ENCODE data around the gene CTNNA2.

Gene CTNNA2

DNA sequence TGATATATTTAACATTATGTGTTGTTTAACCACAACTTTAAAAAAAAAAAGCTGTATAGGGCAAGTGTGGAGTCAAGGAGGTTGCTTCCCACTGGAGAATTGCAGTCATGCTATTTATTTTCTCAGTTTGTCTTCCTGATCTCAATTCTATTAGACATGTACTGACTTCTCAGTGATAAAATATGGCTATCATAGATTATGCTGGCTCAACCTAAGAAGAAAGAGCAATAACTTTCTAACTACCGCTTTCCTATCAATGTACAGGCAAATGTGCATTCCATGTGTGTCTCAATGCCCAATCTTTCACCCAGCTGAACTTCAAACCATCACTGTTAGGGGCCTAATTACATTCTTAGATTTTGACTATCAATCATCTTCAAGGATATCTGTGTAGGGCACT is 201.4 kb downstream of the CTNNA2 start:
- DNase-seq: no peak

DNA sequence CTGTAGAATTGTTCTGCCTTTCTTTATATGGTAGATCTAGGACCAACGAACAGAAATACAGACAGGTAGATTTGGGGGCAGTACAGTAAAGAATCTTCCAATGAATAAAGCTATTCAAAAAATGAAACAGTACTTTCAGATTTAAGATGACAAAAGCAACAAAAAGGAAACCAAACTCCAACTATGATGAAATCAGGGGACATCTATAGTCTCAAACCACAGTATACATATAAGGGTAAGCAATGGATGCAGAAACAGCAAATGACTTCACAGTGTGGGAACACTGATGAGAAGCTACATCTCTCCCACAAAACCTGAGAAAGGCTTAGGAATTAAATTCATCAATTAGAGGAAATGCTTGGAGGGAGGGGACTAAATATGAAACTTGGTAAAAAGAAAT is 202.5 kb downstream of the CTNNA2 start:
- DNase-seq: no peak

DNA sequence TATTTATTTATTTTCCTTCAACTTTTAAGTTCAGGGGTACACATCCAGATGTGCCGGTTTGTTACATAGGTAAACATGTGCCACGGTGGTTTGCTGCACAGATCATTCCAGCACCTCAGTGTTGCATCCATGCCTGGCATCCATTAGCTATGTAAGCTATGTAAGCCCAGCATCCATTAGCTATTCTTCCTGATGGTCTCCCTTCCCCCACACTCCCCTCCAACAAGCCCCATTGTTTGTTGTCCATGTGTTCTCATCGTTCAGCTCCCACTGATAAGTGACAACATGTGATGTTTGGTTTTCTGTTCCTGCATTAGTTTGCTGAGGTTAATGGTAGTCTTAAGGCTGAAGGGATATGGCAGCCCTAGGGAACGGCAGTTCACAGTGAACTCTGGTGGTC is 203.4 kb downstream of the CTNNA2 start:
- no peak for DNase-seq

DNA sequence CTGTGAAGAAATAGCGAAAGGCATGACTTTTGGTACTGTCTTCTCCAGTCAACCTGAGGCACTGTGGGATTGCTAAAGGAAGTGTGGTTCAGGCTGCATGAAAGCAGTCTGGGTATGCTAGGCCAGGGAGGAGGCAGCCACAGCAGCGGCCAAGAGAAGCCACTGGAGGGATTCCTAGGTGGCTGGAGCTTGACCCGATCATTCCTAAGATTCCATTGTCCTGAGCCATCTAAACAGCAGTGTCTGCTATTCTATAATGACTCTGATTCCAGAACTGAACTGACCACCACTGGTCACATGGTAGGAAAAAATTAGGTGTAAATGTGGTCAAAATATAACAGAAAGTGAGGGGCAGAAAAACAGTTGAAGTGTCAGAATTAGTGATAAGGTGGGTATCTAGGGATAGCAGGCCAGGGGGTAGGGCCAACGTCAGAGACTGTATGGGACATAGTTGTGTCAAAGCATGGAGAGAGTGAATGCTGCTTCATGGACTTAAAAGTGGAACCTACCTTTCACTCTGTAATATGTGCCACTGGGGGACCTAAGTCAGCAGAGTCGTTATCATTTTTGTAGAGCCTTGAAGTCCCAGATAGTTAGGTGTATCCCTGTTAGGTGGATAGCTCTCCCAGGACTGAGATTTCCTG is 204.6 kb downstream of the CTNNA2 start:
- DNase-seq: no peak

DNA sequence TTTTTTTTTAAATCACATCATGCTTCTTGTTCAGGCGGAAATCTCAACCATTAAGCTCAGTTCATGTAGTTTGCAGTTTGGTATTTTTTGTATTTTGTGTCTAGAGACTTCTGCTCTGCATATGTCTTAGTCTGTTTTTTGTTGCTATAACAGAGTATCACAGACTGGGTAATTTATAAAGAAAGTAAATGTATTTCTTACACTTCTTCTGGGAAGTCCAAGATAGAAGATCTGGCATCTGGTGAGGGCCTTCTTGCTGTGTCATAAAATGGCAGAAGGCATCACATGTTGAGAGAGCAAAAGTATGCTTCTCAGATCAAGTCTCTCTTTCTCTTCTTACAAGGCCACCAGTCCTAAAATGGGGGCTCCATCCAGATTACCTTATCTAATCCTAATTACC is 208.2 kb downstream of the CTNNA2 start:
- DNase-seq: no peak

- DNase-seq: no peak
These were observed 209.1 kb downstream of the CTNNA2 start for GRCh38 chr2:79721966-79722365.

DNA sequence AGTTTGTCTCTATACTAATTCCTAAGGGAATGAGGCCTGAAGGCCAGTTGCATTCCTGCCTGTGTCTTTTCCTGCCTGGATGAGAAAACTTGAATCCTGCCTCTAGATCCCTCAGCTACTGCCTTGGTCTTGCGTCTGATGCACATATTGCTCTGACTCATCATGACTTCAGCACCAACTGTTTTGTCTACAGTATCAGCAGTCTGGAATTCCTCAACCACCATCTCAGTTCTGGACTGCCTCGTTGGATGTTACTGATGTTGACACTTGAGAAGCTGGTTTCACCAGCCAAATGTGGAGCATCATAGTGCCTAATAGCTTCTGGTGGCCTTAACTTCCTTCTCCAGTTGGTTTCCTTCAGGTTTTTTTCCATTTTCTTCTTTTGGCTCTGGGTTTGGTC is 211.0 kb downstream of the CTNNA2 start:
- no peak for DNase-seq

DNA sequence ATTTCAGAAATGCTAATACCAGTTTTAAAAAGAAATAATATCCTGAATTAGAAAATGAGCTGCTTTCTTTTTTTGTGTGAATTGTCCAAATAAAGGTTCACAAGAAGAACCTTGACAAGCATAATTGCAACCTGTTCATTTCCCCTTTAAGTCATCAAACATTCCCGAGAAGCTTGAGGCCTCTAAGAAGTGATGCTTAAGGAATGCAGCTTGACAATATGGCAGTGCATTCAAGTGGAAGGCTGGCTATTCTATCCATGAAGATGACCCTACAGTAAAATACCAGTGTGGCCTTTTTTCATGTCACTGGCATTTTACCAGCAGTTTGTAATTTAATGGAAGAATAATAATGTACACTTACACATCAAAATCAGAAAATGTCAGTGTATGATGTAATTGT is 216.7 kb downstream of the CTNNA2 start:
- no peak for DNase-seq

DNA sequence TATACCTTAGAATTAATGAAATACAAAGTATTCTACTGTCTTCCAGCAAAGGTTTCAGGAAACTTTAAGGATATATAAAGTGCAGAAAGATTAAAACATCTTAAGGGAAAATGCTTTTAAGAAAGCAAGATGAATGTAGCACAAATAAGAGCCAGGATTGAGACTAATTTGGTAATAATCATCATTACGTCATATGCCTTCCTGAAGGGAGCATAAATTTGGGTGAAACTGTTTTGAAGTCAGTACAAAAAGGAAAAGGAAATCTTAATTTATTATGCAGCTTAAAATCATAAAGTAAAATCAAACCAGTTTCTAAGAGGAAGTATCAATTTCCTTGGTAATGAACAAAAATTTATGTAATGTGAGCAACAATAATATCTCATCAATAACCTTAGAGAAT is 221.7 kb downstream of the CTNNA2 start:
- DNase-seq: no peak

- DNase-seq: no peak
These were observed 228.1 kb downstream of the CTNNA2 start for GRCh38 chr2:79740879-79741443.

- DNase-seq: no peak
These were observed 237.5 kb downstream of the CTNNA2 start for GRCh38 chr2:79750321-79750720.

DNA sequence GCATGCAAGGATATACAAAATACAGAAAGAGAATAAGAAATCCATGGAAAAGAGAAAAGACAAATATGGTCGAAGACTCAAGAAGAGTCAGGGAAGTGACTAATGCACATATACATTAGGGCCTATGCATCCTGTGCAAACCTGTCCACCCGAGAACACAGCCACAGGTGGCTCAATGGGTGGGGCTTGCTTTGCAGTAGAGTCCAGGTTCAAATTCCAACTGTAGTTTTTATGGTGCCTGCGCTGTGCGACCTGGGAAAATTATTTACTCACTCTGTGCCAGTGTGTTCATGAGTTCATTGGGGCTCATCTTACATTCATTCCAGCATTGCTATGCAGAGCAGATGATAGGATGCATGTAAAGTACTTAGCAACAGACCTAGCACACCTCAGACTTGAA is 244.7 kb downstream of the CTNNA2 start:
- no peak for DNase-seq

- no peak for DNase-seq
These were observed 245.2 kb downstream of the CTNNA2 start for GRCh38 chr2:79758042-79758441.

GRCh38 chr2:79758749-79759282 is 246.0 kb downstream of the CTNNA2 start:
- no peak for DNase-seq

GRCh38 chr2:79770926-79771325 is 258.1 kb downstream of the CTNNA2 start:
- no peak for DNase-seq

DNA sequence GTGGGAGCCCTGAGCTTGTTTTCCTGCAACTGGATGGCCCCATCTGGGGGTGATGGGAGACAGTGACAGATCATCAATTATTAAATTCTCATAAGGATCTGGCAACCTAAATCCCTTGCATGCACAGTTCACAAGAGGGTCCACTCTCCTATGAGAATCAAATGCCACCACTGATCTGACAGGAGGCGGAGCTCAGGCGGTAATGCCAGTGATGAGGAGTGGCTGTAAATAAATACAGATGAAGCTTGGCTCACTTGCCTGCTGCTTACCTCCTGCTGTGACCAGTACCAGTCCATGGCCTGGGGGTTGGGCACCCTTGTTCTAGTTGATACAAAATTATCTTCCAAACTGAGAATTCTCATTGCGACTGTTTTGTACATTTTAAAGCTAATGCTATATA is 258.6 kb downstream of the CTNNA2 start:
- DNase-seq: no peak

- no peak for DNase-seq
These were observed 261.2 kb downstream of the CTNNA2 start for GRCh38 chr2:79774016-79774415.

- DNase-seq: no peak
These were observed 263.6 kb downstream of the CTNNA2 start for GRCh38 chr2:79776461-79776860.

- DNase-seq: no peak
These were observed 267.9 kb downstream of the CTNNA2 start for GRCh38 chr2:79780781-79781180.

DNA sequence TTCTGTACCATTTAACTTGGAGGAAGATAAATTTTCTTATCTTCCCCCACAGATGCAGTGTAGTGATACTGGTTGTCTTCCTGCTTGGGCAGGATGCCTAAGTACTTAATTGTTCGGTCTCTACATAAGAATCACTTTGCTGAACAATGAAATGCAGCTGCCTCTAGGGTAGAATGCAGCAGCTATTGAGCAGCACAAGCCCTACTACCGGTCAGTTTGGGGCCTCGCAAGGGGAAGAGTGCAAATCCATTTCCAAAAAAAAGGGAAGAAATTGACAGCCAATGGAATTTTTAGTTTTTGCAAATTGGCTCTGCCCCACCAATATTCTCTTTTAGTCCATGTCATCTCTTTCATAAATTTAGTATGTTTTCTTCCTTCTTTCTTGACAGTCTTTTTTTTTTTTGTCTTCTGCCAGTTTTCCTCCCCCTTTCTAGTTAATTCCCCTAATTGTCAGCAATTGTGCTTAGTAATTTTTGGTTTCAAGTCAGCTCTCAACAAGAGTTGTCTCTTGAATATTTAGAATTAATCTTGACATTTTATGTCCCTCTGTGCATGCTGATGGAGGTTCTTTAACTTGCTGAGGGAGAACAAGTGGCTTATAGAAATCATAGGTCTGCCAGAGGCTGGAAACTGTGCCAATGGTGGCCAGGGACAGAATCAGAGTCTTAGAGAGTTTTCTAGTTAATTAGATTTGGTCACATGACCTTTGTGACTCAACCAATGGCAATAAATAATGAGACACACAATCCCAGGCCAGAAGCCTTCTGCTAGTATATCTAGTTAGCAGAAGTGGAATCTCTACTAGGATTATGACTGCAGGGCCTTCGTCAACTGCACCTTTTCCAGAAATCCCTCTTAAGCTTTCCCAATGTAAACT is 270.0 kb downstream of the CTNNA2 start:
- DNase-seq: no peak

- peak; percentile 39 for DNase-seq
These were observed 276.3 kb downstream of the CTNNA2 start for GRCh38 chr2:79788952-79789651.

GRCh38 chr2:79789811-79790210 is 277.0 kb downstream of the CTNNA2 start:
- peak; percentile 32 for DNase-seq

DNA sequence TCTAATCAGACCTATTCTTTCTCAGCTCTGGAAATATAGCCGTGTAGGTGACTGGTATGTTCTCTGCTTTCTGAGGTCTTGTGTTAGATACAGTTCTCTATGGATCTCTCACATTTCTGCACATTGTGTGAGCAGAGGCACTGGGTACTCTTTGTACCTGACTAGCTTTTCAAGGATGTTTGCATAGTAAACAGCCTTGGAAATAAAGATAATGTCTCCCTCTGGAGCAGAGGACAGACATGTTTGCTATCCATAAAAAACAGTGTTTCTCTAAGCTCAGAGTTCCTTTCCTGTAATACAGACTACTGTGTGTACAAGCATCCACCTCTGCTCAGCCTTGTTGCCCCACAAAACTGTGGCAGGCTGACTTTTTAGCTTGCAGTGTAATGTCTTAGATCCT is 279.2 kb downstream of the CTNNA2 start:
- DNase-seq: no peak
